ENCODE results near the gene SQSTM1. TPM values are rescaled to one million over a fixed set of nuclear protein-coding genes. Genes with fewer than 3 reads are reported as not detected.

Gene SQSTM1
- total RNA-seq, 1 experiment from 2014 or later = 184 TPM

- Histone ChIP-seq H3K27me3 (ENCODE audit: control insufficient read depth, insufficient read depth, low read length) (no peaks in the 10 kb centered on the region), H3K36me3 (replicated peaks; ENCODE audit: control insufficient read depth, insufficient read depth, low read length) (peaks cover 8% of the 10 kb centered on the region), H3K4me3 (ENCODE audit: insufficient read depth, low read depth, low read length) (no peak overlapping the region)
- DNase-seq = peak; percentile 43
Observed at GRCh38 chr5:179872055-179872827, 51.5 kb downstream of the SQSTM1 start.

- Histone ChIP-seq H3K36me3 (replicated peaks; ENCODE audit: control insufficient read depth, insufficient read depth, low read length) (peaks cover 8% of the 10 kb centered on the region), H3K27me3 (ENCODE audit: control insufficient read depth, insufficient read depth, low read length) (no peaks in the 10 kb centered on the region), H3K4me3 (ENCODE audit: insufficient read depth, low read depth, low read length) (no peak overlapping the region)
- DNase-seq = peak; percentile 30
Observed at GRCh38 chr5:179872828-179873575, 52.3 kb downstream of the SQSTM1 start.

- DNase-seq = peak; percentile 41
- peaks cover 11% of the 10 kb centered on the region for H3K36me3 ChIP-seq (replicated peaks; ENCODE audit: control insufficient read depth, insufficient read depth, low read length)
- H3K4me3 ChIP-seq (ENCODE audit: insufficient read depth, low read depth, low read length) = no peak overlapping the region
- no peaks in the 10 kb centered on the region for H3K27me3 ChIP-seq (ENCODE audit: control insufficient read depth, insufficient read depth, low read length)
Observed at GRCh38 chr5:179873588-179874110, 52.9 kb downstream of the SQSTM1 start.

- Histone ChIP-seq H3K27me3 (ENCODE audit: control insufficient read depth, insufficient read depth, low read length) (no peaks in the 10 kb centered on the region), H3K36me3 (replicated peaks; ENCODE audit: control insufficient read depth, insufficient read depth, low read length) (peaks cover 11% of the 10 kb centered on the region), H3K4me3 (ENCODE audit: insufficient read depth, low read depth, low read length) (no peak overlapping the region)
- DNase-seq = no peak
Observed at GRCh38 chr5:179874136-179874535, 53.4 kb downstream of the SQSTM1 start.

- Histone ChIP-seq H3K36me3 (replicated peaks; ENCODE audit: control insufficient read depth, insufficient read depth, low read length) (peaks cover 11% of the 10 kb centered on the region), H3K4me3 (ENCODE audit: insufficient read depth, low read depth, low read length) (no peak overlapping the region), H3K27me3 (ENCODE audit: control insufficient read depth, insufficient read depth, low read length) (no peaks in the 10 kb centered on the region)
- peak; percentile 44 for DNase-seq
Observed at GRCh38 chr5:179874536-179875292, 54.0 kb downstream of the SQSTM1 start.

GRCh38 chr5:179875741-179876609, 55.3 kb downstream of the SQSTM1 start:
- Histone ChIP-seq H3K27me3 (ENCODE audit: control insufficient read depth, insufficient read depth, low read length) (no peaks in the 10 kb centered on the region), H3K4me3 (ENCODE audit: insufficient read depth, low read depth, low read length) (no peak overlapping the region), H3K36me3 (replicated peaks; ENCODE audit: control insufficient read depth, insufficient read depth, low read length) (peaks cover 9% of the 10 kb centered on the region)
- DNase-seq = peak; percentile 39

GRCh38 chr5:179876610-179876952, 55.9 kb downstream of the SQSTM1 start:
- peaks cover 7% of the 10 kb centered on the region for H3K36me3 ChIP-seq (replicated peaks; ENCODE audit: control insufficient read depth, insufficient read depth, low read length)
- H3K4me3 ChIP-seq (ENCODE audit: insufficient read depth, low read depth, low read length) = no peak overlapping the region
- DNase-seq = no peak
- no peaks in the 10 kb centered on the region for H3K27me3 ChIP-seq (ENCODE audit: control insufficient read depth, insufficient read depth, low read length)

- peak; percentile 64 for DNase-seq
- Histone ChIP-seq H3K27me3 (ENCODE audit: control insufficient read depth, insufficient read depth, low read length) (no peaks in the 10 kb centered on the region), H3K4me3 (ENCODE audit: insufficient read depth, low read depth, low read length) (no peak overlapping the region), H3K36me3 (replicated peaks; ENCODE audit: control insufficient read depth, insufficient read depth, low read length) (peaks cover 5% of the 10 kb centered on the region)
Observed at GRCh38 chr5:179878222-179879002, 57.7 kb downstream of the SQSTM1 start.

GRCh38 chr5:179879003-179879689, 58.4 kb downstream of the SQSTM1 start:
- no peaks in the 10 kb centered on the region for H3K27me3 ChIP-seq (ENCODE audit: control insufficient read depth, insufficient read depth, low read length)
- peaks cover 9% of the 10 kb centered on the region for H3K36me3 ChIP-seq (replicated peaks; ENCODE audit: control insufficient read depth, insufficient read depth, low read length)
- peak; percentile 67 for DNase-seq
- no peak overlapping the region for H3K4me3 ChIP-seq (ENCODE audit: insufficient read depth, low read depth, low read length)

GRCh38 chr5:179879690-179880010, 58.9 kb downstream of the SQSTM1 start:
- peak; percentile 60 for DNase-seq
- no peaks in the 10 kb centered on the region for H3K27me3 ChIP-seq (ENCODE audit: control insufficient read depth, insufficient read depth, low read length)
- peaks cover 13% of the 10 kb centered on the region for H3K36me3 ChIP-seq (replicated peaks; ENCODE audit: control insufficient read depth, insufficient read depth, low read length)
- no peak overlapping the region for H3K4me3 ChIP-seq (ENCODE audit: insufficient read depth, low read depth, low read length)

- no peak overlapping the region for H3K4me3 ChIP-seq (ENCODE audit: insufficient read depth, low read depth, low read length)
- no peak for DNase-seq
- H3K27me3 ChIP-seq (ENCODE audit: control insufficient read depth, insufficient read depth, low read length) = no peaks in the 10 kb centered on the region
- H3K36me3 ChIP-seq (replicated peaks; ENCODE audit: control insufficient read depth, insufficient read depth, low read length) = peaks cover 16% of the 10 kb centered on the region
Observed at GRCh38 chr5:179880066-179880650, 59.5 kb downstream of the SQSTM1 start.

- peaks cover 18% of the 10 kb centered on the region for H3K36me3 ChIP-seq (replicated peaks; ENCODE audit: control insufficient read depth, insufficient read depth, low read length)
- no peaks in the 10 kb centered on the region for H3K27me3 ChIP-seq (ENCODE audit: control insufficient read depth, insufficient read depth, low read length)
- no peak overlapping the region for H3K4me3 ChIP-seq (ENCODE audit: insufficient read depth, low read depth, low read length)
- DNase-seq = no peak
Observed at GRCh38 chr5:179880848-179881590, 60.3 kb downstream of the SQSTM1 start.

Measured in H7 (cell line).